ENCODE results near the gene CMPK1.
"Not testable (repeated sequence)": the region's sequence is repeated elsewhere in the genome, so short reads cannot be mapped to it uniquely, and the experiment has no call there.

Gene CMPK1, protein sequence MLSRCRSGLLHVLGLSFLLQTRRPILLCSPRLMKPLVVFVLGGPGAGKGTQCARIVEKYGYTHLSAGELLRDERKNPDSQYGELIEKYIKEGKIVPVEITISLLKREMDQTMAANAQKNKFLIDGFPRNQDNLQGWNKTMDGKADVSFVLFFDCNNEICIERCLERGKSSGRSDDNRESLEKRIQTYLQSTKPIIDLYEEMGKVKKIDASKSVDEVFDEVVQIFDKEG

DNA sequence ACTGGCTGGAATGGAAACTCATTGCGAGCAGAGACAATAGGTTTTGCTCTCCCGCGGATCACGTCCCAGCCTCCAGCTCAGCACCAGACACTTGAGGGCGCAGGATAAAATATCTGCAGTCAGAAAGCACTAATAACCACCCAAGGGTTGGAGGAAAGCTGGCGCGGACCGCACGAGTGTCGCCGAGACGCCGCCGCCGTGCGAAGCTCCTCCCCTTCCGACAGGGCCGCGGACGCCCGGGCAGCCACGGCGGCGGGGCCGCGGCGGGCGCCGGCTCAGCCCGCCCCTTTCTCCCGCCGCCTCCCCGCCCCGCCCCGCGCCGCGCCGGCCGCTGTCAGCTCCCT is at the start of gene CMPK1:
CMPK1 (plus strand) TSS at position 213 of the 344 bp plus-strand sequence. CDS start 156 bp downstream, outside the sequence.
- FAIRE-seq: no peak

DNA sequence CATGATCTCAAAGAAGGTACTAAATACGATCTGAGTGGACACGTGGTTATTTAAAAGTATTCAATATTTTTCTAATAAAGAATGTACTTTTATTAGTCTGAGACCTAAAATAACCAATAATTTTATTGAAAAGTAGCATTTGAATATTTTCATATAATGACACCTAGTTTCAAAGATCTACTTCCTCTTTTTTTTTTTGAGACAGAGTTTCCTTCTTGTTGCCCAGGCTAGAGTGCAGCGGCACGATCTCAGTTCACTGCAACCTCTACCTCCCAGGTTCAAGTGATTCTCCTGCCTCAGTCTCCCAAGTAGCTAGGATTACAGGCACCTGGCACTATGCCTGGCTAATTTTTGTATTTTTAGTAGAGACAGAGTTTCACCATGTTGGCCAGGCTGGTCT is 45.5 kb upstream of the CMPK1 start:
- FAIRE-seq: not testable (repeated sequence)

DNA sequence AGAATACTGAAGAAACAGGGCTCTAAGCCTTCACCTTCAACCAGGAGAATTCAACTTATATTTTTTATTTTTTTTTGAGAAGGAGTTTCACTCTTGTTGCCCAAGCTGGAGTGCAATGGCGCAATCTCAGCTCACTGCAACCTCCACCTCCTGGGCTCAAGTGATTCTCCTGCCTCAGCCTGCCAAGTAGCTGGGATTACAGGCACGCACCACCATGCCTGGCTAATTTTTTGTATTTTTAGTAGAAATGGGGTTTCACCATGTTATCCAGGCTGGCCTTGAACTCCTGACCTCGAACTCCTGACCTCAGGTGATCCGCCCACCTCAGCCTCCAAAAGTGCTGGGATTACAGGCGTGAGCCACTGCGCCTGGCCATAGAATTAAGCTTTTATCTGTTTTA is 38.7 kb upstream of the CMPK1 start:
- FAIRE-seq: not testable (repeated sequence)

DNA sequence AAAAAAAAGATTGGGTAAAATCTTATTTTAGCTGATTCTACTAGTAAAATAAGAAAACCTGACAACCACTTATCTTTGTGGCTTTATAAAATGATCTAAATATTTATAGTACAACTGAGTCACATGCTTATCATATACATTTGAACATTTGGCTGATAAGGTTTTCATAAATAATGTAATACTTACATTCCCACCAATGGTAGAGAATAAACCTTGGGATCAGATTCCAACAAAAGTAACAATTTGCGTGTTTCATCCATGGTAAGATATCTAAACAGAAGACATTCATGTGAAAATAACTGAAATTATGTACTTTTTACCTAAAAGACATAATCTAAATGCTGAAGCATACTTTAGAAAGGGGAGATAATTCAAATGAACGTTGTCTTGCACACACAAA is 38.0 kb upstream of the CMPK1 start:
- FAIRE-seq: no peak

DNA sequence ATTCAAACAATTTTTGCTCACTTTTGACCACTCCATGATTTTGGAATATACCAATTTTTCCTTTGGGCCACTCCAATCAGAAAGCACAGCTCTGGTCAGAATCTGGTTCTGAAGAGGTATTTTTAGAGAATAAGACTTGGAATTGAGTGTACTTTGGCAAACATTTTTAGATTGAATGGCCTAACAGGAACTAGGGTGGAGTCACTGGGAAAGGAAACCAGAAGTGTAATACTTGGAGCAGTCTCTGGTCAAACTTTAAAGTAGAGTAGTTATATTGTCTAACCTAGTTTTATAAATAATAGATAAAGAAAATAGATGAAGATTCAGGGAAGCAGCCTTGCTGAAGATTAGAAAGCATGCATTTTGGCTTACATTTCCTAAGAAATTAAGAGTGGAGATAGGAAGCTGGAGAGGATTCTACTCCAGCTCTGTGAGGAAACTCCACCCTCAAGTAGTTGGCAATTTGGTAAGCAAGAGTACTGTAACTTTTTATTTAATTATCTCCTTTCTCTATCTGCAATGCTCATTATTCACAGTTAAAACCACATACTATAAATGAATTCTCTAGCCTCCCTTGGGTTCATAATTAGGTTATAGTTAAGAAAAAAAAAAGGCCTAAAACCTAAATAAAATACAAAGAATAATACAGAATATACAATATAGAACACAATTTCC is 35.4 kb upstream of the CMPK1 start:
- FAIRE-seq: no peak

DNA sequence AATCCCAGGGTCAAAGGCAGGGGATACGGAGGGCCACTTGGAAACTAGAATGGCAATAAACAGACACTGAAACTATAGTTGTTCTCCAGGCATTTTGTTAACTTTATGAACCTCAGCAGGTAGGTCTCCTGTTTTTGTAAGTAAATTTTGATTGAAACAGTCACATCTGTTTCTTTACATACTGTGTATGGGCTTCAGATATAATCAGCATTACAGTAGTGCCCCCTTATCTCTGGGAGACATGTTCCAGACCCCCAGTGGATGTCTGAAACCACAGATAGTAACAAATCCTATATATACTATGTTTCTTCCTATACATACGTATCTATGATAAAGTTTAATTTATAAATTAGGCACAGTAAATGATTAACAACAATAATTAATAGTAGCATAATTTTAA is 31.1 kb upstream of the CMPK1 start:
- FAIRE-seq: no peak

DNA sequence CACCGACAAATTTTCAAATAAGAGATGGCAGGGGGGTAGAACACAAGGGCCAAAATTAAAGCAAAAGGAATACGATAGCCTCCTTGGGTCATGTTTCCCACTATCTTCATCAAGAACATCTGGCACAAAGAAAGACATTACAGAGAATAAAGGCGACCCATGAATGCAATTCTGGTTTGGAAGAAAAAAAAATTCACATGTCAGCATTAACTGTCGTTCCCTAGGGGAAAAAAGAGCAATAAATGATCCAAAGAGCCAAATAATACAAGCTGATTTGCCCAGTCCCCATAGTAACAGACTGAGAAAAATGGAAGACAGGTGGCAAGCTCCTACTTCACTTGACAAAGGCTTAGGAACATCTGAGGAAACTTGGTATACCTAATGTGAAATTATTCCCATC is 24.2 kb upstream of the CMPK1 start:
- FAIRE-seq: no peak

DNA sequence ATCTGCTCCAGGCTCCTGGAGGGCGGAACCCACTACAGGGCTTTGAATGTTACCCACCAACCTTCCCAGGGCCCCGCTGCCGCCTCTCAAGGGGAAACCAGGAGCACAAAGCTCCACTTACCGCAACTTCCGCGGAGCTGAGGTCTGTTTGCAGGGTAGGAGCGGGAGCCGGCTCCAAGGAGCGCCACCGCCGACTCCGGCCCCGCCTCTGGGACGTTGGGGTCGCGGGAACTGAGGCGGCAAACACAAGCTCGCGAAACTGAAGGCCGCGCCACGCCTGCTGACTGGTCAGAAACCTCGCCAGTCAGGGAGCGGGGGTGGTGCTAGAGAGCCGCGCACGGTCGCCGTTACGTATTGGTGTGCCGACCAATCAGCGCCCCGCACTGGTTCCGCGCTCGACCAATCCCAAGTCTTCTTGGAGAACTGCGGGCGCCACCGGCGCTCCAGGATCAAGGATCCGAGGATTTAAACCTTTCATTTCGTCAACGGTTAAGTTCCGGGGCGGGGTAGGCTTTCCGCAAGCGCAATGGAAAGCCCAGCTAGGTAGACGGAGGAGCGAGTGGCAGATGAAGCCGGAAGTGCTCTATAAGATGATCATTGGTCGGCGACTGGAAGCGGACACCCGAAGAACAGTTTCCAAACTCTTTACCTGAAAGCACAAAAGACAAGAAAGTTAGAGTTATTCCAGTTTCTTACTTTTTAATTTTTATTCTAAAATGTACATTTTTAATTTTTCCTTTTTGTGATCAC is 19.5 kb upstream of the CMPK1 start, which contains the start of gene STIL:
STIL (minus strand) TSS at position 233 of the 750 bp plus-strand sequence. CDS start 3,828 bp downstream, outside the sequence.
- FAIRE-seq: peak; percentile 96

DNA sequence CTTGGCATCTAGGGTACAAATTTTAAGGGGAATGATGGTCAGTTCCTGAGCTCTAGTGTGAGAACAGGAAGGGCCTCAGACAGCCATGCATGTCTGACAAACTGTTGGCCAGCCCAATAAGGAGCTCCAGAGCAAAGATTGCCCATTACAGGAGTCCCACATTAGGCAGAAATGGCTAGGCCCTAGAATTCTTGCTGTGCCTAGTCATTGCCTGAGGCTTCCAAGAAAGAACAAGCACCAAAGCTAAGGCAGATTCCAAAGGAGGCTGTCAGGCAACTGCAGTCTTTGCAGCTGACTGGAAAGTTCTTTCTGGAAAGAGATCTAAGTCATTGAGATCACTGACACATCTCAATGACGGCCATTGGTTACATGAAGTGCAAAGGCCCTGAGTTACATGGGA is 15.7 kb upstream of the CMPK1 start:
- no peak for FAIRE-seq

DNA sequence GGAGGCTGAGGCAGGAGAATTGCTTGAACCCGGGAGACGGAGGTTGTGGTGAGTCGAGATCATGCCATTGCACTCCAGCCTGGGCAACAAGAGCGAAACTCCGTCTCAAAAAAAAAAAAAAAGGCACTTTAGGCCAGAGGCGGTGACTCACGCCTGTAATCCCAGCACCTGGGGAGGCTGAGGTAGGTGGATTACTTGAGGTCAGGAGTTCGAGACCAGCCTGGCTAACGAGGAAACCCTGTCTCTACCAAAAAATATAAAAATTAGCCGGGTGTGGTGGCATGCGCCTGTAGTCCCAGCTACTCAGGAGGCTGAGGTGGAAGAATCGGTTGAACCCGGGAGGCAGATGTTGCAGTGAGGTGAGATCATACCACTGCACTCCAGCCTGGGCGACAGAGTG is 13.6 kb upstream of the CMPK1 start:
- not testable (repeated sequence) for FAIRE-seq

DNA sequence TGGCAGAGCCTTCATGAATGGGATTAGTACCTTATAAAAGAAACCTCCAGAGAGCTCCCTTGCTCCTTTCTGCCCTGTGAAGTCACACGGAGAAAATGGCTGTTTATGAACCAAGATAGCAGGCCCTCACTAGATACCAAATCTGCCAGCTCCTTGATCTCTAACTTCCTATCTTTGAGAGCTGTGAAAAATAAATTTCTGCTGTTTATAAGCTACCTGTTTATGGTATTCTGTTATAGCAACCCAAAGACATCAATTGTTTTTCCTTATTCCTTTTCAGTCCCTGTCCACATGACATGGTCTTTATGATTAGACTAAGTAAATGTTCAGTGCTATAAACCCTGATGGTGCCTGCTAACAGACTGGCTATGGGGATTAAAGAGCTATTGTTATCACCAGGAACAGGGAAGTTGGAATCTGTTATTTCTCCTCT is 10.0 kb upstream of the CMPK1 start:
- no peak for FAIRE-seq

DNA sequence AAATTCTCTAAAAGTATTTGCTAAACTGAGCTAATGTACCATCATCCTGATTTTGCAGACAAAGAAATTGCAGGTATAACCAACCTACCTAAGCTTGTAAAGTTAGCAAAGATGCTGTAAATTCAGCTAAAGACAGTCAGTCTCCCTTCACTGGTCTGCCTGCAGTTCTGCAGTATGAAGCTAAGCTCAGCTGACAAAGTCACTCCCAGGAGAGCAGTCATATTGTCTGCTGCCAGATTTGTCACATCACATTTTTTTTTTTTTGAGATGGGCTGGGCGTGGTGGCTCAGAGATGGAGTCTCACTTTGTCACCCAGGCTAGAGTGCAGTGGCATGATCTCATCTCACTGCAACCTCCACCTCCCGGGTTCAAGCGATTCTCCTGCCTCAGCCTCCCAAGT is 8.9 kb upstream of the CMPK1 start:
- no peak for FAIRE-seq

DNA sequence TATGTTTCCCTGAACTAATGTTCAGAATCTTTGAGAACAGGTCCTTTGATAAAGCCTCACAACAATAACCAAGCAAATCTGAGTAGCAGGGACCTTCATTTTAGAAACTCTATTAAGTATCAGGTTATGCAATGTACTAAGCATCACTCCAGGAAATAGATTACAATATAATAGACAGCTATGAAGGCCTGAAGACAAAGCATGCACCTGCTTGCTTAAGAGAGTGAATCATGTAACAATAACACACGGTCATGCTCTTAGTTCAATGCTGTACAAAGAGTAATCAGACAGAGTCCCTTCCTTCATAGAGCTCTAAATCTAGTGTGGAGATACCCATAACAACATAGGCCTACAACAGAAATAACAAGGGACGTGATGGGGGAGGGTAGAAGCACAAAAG is 8.1 kb upstream of the CMPK1 start:
- FAIRE-seq: no peak

DNA sequence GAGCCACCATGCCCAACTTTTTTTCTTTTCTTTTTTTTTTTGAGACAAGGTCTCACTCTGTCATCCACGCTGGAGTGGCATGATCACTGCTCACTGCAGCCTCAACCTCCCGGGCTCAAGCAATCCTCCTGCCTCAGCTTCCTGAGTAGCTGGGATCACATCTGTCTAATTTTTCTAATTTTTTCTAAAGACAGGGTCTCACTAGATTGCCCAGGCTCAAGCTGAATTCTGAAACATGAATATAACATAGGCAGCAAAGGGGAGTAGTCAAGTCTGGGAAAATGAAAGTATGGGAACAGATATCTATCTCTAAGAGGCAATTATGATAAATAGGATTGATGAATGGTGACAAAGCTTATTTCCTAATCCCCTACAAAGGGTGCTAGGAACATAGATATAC is 7.3 kb upstream of the CMPK1 start:
- FAIRE-seq: no peak

DNA sequence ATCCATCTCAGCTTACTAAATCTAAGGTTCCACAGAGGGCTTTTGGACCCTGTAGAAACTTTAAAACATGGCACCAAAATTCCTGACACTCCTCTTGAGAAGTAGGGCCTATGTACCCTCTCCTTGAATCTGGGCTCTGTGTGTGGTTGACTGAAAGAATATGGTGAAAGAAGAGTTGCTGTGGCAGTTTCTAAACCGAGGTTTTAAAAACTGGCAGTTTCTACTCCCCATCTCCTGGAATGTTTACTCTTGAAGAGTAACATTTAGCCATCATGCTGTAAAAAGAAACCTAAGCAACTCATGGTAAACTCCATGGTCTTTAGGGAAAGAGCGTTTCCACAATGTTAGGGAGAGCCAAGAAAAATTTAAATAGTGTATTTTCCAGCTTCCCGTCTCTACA is 4.6 kb upstream of the CMPK1 start:
- no peak for FAIRE-seq

DNA sequence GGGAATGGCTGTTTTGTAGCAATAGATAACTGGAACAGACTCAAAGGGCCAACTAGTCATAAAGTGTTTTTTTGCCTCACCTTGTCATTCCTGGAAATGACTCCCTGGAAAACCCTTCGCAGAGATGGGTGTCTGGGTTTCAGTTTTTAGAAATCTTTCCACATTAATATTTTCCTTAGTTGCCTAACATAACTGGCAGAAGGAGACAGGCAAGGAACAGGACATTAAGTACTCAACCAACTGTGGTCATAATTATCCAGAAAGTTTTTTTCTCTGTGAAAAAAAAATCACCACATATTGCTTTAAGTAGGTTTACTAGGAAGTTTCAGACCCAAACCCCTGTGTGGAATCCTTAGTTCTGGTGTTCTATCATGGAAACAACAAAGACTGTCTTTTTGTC is 3.4 kb upstream of the CMPK1 start:
- no peak for FAIRE-seq

DNA sequence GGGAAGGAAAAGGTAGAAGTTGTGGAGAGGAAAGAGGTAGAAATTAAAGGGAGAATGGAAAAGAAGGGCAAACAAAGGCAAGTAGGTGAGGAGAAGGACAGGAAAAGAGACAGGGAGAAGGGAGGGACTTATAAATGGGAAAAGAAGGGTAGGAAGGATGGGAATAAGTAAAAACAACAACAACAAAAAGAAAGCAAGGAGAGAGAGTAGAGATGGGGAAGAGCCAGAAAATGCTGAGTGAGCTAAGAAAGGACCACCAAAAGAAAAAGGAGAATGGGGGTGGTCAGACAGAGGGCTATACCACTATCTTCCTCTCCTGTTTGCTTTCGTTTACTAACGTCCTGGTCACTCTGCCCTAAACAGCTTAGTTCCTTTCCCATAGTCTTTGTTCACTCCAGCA is 1.7 kb upstream of the CMPK1 start:
- no peak for FAIRE-seq

DNA sequence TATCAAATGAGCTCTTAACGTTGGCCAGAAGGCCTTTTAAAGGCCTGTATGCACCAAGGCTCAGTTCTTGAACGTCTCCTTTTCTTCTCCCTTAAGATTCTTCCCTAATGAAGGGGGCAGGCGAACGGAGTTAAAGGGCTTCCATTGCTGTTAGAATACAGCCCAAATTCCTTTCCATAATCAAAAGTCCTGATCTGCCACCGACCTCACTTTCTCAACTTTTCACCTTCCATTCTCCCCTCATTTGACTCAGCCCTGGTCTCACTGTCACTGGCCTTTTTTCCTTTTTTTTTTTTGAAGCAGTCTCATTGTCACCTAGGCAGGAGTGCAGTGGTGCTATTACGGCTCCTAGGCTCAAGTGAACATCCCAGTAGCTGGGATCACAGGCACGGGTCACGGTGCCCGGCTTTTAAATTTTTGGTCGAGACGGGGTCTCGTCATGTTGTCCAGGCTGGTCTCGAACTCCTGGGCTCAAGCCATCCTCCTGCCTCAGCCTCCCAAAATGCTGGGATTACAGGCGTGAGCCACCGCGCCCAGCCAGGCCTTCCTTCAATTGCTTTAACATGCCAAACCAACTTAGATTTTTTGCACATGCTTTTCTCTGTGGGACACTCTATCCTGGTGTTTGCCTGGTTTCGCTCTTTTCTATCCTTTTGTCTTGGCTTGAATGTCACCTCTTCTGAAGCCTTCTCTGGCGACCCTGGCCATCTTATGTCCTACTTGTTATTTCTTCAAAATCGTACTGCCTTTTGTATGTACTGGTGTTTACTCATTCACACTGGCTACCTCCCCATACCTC is 612 bp upstream of the CMPK1 start:
- FAIRE-seq: no peak

DNA sequence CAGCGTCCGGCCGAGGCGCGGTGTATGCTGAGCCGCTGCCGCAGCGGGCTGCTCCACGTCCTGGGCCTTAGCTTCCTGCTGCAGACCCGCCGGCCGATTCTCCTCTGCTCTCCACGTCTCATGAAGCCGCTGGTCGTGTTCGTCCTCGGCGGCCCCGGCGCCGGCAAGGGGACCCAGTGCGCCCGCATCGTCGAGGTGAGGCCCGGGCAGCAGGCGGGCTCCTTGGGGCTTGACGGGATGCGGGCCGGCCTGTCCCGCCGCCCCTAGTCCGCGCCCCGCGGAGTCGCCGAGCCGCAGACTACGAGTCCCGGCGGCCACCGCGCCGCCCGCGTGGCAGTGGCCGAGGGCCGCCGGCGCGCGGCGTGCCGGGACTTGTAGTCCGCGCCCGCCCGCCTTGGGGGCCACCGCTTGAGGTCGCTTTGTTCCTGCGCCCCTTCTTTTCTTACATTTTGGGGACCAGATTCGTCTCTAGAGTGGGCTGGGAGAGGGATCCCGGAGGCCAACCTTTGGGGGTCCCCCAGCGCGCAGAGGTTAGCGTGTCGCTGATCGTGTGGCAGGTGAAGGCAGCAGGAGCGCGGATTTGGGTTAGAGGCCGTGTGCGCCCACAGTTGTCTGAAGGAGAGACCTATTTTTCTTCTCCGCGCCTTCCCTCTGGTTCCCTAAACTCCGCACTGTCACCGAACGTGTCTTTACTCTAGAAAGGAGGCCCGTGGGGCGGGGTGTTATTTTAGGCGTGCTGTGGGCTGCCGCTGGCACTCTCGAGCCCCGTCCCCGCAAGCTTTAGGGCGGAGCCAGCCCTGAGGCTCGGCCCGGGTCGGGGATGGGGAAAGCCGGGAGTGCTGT is 553 bp downstream of the CMPK1 start:
- no peak for FAIRE-seq

DNA sequence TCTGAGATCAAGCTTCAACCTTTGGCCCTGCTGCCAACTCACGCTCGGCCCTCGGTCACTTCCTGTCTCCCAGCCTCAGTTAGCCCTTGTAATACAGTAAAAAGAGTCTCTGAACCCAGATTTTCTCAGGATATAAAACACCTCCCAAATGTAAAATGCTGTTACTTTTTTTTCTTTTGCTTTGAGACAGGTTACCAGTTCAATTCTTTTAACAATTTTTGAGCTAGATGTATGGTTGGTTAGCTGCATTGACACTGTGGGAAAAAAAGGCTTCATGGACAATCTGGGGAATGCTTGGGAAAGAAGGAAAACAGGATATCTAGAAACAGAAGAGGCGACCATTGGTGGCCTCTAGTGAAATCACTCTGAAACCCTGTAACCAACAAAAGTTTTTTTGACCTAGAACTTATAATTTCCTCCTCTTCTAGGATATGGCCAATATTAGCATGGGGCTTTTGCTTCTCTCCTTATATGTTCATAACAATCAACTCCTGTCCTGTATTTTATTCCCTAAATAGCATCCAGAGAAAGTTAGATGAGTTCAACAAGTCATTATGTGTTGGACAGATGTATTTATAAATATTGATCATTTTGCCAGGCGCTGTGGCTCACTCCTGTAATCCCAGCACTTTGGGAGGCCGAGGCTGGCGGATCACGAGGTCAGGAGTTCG is 1.3 kb downstream of the CMPK1 start:
- no peak for FAIRE-seq

DNA sequence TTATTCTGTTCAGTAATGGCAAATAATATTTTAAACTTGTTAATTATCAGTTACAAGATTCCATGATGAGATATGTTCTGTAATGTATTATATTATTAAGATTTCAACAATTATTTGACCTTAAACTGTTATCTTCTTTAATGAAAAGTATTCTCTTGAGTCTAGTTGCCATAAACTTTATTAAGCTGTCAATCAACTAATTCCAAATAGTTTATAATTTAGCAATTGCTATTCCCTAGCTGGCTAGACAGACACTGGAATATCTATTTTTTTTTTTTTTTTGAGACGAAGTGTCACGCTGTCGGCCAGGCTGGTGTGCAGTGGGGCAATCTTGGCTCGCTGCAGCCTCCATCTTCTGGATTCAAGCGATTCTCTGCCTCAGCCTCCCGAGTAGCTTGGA is 3.8 kb downstream of the CMPK1 start:
- no peak for FAIRE-seq
